IMR-90 (cell line): ENCODE measurements around the gene ZNF469. TPM values are rescaled to one million over a fixed set of nuclear protein-coding genes. Genes with fewer than 3 reads are reported as not detected.

Experiments
- ATAC-seq: fragments of 200-7000 bp; cut with Tn5 transposase; 2 replicates; pipeline ENCODE4 v1.9.1; 2020; ENCODE audit warnings: low read depth, mild to moderate bottlenecking, moderate library complexity
- BruUV-seq: library from RNA; stranded (reverse); fragments of 400-500 nt; replicated peaks from 2 replicates; lab custom pipeline; 2021; lab: Mats Ljungman, UMichigan
- CTCF ChIA-PET: fragments of 300-600 bp; formaldehyde crosslinking; extraction: SDS; loops from one replicate; lab custom pipeline; 2021; ENCODE audit warnings: antibody characterized with exemption; lab: Yijun Ruan, JAX
- POLR2A ChIA-PET: fragments of 300-600 bp; sonication (Branson Sonifier 250); formaldehyde crosslinking; loops from one replicate; lab custom pipeline; 2022; ENCODE audit warnings: antibody characterized with exemption; ENCODE audit not compliant: unreplicated experiment; lab: Charles Lee
- DNase-seq: peaks from one replicate; pipeline ENCODE4 v3.0.0; 2013
- H2AFZ ChIP-seq: replicated peaks from 2 replicates; pipeline ENCODE3; 2013; ENCODE audit warnings: low read length, mild to moderate bottlenecking; ENCODE audit not compliant: poor library complexity
- H2AK5ac ChIP-seq: 2 replicates; pipeline ENCODE4 v1.6.1; 2013; ENCODE audit warnings: low read depth, low read length, inconsistent platforms
- H2AK9ac ChIP-seq: replicated peaks from 2 replicates; pipeline ENCODE3; 2013; ENCODE audit warnings: mild to moderate bottlenecking, low read depth, low read length, moderate library complexity; ENCODE audit not compliant: poor library complexity
- H2BK120ac ChIP-seq: 2 replicates; pipeline ENCODE4 v1.6.1; 2013; ENCODE audit warnings: low read depth, low read length, inconsistent platforms
- H2BK15ac ChIP-seq: 3 replicates; pipeline ENCODE4 v1.6.1; 2013; ENCODE audit warnings: low read depth, low read length, inconsistent platforms
- H2BK20ac ChIP-seq: 2 replicates; pipeline ENCODE4 v1.6.1; 2013; ENCODE audit warnings: low read depth, mild to moderate bottlenecking, inconsistent platforms, low read length, moderate library complexity
- H2BK5ac ChIP-seq: 2 replicates; pipeline ENCODE4 v1.6.1; 2013; ENCODE audit warnings: mild to moderate bottlenecking, low read depth, low read length, inconsistent platforms; ENCODE audit not compliant: poor library complexity, severe bottlenecking
- H3K14ac ChIP-seq: replicated peaks from 2 replicates; pipeline ENCODE4 v1.6.1; 2013; ENCODE audit warnings: low read depth, low read length, inconsistent platforms
- H3K18ac ChIP-seq: 2 replicates; pipeline ENCODE4 v1.6.1; 2013; ENCODE audit warnings: low read depth, low read length, control low read depth
- H3K23ac ChIP-seq: 2 replicates; pipeline ENCODE4 v1.6.1; 2013; ENCODE audit warnings: low read depth, low read length, inconsistent platforms
- H3K27ac ChIP-seq: 2 replicates; pipeline ENCODE4 v1.5.1; 2013; ENCODE audit warnings: mild to moderate bottlenecking, control low read depth, low read length; ENCODE audit not compliant: insufficient read depth
- H3K27me3 ChIP-seq: 2 replicates; pipeline ENCODE4 v1.6.1; 2013; ENCODE audit warnings: low read length; ENCODE audit not compliant: control insufficient read depth, insufficient read depth
- H3K36me3 ChIP-seq: 2 replicates; pipeline ENCODE4 v1.6.1; 2013; ENCODE audit warnings: low read length, mixed read lengths; ENCODE audit not compliant: control insufficient read depth, insufficient read depth
- H3K4ac ChIP-seq: 2 replicates; pipeline ENCODE4 v1.6.1; 2013; ENCODE audit warnings: low read depth, low read length, inconsistent platforms
- H3K4me1 ChIP-seq: 2 replicates; pipeline ENCODE4 v1.6.1; 2013; ENCODE audit warnings: low read length, mixed read lengths; ENCODE audit not compliant: control insufficient read depth, insufficient read depth
- H3K4me2 ChIP-seq: 2 replicates; pipeline ENCODE4 v1.6.1; 2013; ENCODE audit warnings: low read depth, mild to moderate bottlenecking, control low read depth, low read length, moderate library complexity
- H3K4me3 ChIP-seq: 2 replicates; pipeline ENCODE4 v1.5.1; 2013; ENCODE audit warnings: low read depth, mild to moderate bottlenecking, control low read depth, low read length, moderate library complexity; ENCODE audit not compliant: insufficient read depth
- H3K56ac ChIP-seq: 2 replicates; pipeline ENCODE4 v1.6.1; 2013; ENCODE audit warnings: low read length, inconsistent platforms; ENCODE audit not compliant: insufficient read depth; ENCODE audit errors: extremely low read depth
- H3K79me1 ChIP-seq, 2 experiments: 2 replicates each; pipeline ENCODE4 v1.6.1; 2013; ENCODE audit warnings: low read length in 2 of 2, inconsistent platforms in 1 of 2, low read depth in 1 of 2
- H3K9ac ChIP-seq: 2 replicates; pipeline ENCODE4 v1.6.1; 2013; ENCODE audit warnings: low read depth, low read length, control low read depth
- H3K9me1 ChIP-seq: 2 replicates; pipeline ENCODE4 v1.6.1; 2013; ENCODE audit warnings: low read length, inconsistent platforms; ENCODE audit not compliant: insufficient read depth
- H3K9me3 ChIP-seq: 2 replicates; pipeline ENCODE4 v1.6.1; 2013; ENCODE audit warnings: low read length; ENCODE audit not compliant: control insufficient read depth, insufficient read depth
- H4K20me1 ChIP-seq: 2 replicates; pipeline ENCODE4 v1.6.1; 2013; ENCODE audit warnings: low read length, inconsistent platforms; ENCODE audit not compliant: insufficient read depth
- H4K5ac ChIP-seq: 2 replicates; pipeline ENCODE4 v1.6.1; 2013; ENCODE audit warnings: mild to moderate bottlenecking, low read depth, low read length, control low read depth
- H4K8ac ChIP-seq, 2 experiments: 2 replicates each; pipeline ENCODE4 v1.6.1; 2013; ENCODE audit warnings: low read depth in 2 of 2, low read length in 2 of 2, control low read depth in 1 of 2, inconsistent platforms in 1 of 2
- H4K91ac ChIP-seq: 2 replicates; pipeline ENCODE4 v1.6.1; 2013; ENCODE audit warnings: low read depth, low read length, inconsistent platforms; ENCODE audit not compliant: insufficient read depth
- FOS ChIP-seq: fragments of 150-350 bp; IDR thresholded peaks from 2 replicates; pipeline ENCODE4 v1.6.1; 2016; ENCODE audit warnings: low read depth, low read length
- MAZ ChIP-seq: IDR thresholded peaks from 2 replicates; pipeline ENCODE4 v1.6.1; 2012; ENCODE audit warnings: low read depth, mild to moderate bottlenecking, low read length, improper control_type of control experiment, moderate library complexity, borderline replicate concordance
- MXI1 ChIP-seq: IDR thresholded peaks from 2 replicates; pipeline ENCODE4 v1.6.1; 2012; ENCODE audit warnings: low read depth, mild to moderate bottlenecking, low read length, moderate library complexity, borderline replicate concordance
- NFE2L2 ChIP-seq: fragments of 150-350 bp; IDR thresholded peaks from 2 replicates; pipeline ENCODE4 v1.6.1; 2016; ENCODE audit warnings: low read depth, mild to moderate bottlenecking, low read length
- RAD21 ChIP-seq: IDR thresholded peaks from 2 replicates; pipeline ENCODE4 v1.6.1; 2012; ENCODE audit warnings: low read length, improper control_type of control experiment
- WGBS, 2 experiments: methylation state at CpG; one replicate each; pipeline versions ENCODE4 v1.1.5 to v1.1.7; 2013; ENCODE audit warnings: missing lambda C conversion rate in 2 of 2; ENCODE audit not compliant: insufficient read length in 1 of 2; ENCODE audit errors: extremely low coverage in 2 of 2; 5-methylcytosine and 5-hydroxymethylcytosine counted together
- dilution Hi-C: fragments of 300-500 bp; cut with HindIII; formaldehyde crosslinking; loops from one replicate; pipeline ENCODE4 v1.14.3; 2018; ENCODE audit warnings: low sequenced_read_pairs; ENCODE audit not compliant: unreplicated experiment
- in situ Hi-C: fragments of 300-500 bp; cut with MboI; formaldehyde crosslinking; loops from 3 replicates; pipeline ENCODE4 v1.14.3; 2019; ENCODE audit warnings: low sequenced_read_pairs, inconsistent platforms, mixed read lengths
- intact Hi-C: fragments of 100-400 bp; cut with micrococcal nuclease; formaldehyde crosslinking; loops from 2 replicates; pipeline ENCODE4 v1.10.0; 2022
- polyA plus RNA-seq, 3 experiments: library from polyadenylated mRNA; depleted of rRNA; stranded (reverse); fragments of >200 nt; gene quantifications; 2 replicates each; pipeline ENCODE4 v1.2.3, GENCODE V29; 2012; ENCODE audit warnings: low replicate concordance in 1 of 3
- total RNA-seq: library from RNA; depleted of rRNA; stranded (reverse); fragments of >200 nt; gene quantifications from 2 replicates; pipeline ENCODE4 v1.2.3, GENCODE V29; 2012
- TF ChIP-seq, protein P1 (sequence below): conservative IDR thresholded peaks from 2 replicates; pipeline ENCODE4 v1.5.1; 2012; ENCODE audit warnings: mild to moderate bottlenecking, low read depth, low read length, improper control_type of control experiment

ZNF469 gene
- total and polyA plus RNA-seq, 2 of the 4 experiments (the other 2 are of a cell fraction), result 1.1 to 13.3 TPM

DNA sequence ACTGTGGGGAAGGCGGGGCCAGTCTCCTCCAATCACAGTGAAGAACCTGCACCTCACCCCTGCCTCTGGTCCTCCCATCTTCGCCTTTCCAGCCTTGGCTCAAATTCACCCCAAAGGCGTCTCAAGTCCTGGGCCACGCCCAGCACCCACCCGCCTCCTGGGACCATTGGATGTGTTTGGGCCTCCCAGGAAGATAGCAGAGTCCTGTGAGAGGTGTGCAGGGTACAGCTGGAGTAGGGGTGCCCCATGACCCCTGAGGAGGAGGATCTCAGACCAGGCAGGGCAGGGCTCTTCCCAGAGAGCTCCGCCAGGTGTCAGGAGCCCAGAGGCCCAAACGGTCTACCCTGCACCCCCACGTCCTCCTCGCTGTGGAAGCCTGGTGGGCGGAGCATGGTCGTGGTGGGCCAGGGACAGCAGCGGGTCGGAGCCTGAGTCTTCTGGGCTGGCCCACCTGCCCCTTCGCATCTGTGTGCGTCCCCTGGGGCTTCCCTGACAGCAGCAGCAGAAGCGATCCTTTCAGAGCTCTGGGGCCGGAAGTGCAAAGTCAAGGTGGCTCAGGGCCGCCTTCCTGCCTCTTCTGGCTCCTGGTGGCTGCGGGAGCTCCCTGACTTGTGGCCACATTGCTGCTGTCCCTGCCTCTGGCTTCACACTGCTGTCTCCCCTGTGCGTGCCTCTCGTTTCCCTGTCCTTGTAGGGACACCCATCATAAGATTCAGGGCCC lies 34.9 kb upstream of the ZNF469 start:
- Histone ChIP-seq H3K14ac (no peak overlapping the region), H3K18ac (no peak overlapping the region), H2BK20ac (no peak overlapping the region), H4K8ac (no peak overlapping the region), H2BK15ac (no peak overlapping the region), H4K91ac (no peak overlapping the region), H3K79me1 (no peaks in the 10 kb centered on the region), H3K36me3 (no peaks in the 10 kb centered on the region), H3K4ac (no peak overlapping the region), H2AFZ (peak overlapping the region; percentile 32), H3K9ac (no peak overlapping the region), H3K27me3 (no peaks in the 10 kb centered on the region), H2AK5ac (no peak overlapping the region; the same call in 1 of the 2 replicates), H3K27ac (no peak overlapping the region), H4K20me1 (no peaks in the 10 kb centered on the region), H3K56ac (no peak overlapping the region), H2AK9ac (peak overlapping the region; percentile 55), H3K4me2 (no peak overlapping the region), H3K23ac (no peak overlapping the region), H2BK5ac (no peak overlapping the region), H3K4me3 (no peak overlapping the region), H4K5ac (no peak overlapping the region), H2BK120ac (no peak overlapping the region), H3K9me1 (peaks cover 9% of the 10 kb centered on the region), H3K4me1 (0 out of 2 replicates have a peak, but pooled peaks cover 2% of the 10 kb centered on the region), H3K9me3 (peaks cover 11% of the 10 kb centered on the region)
- dilution Hi-C loops, result no loop called here
- DNase-seq, result no peak
- no peak for ATAC-seq
- TF ChIP-seq NFE2L2 (no peak), MAZ (no peak), RAD21 (no peak), MXI1 (no peak), FOS (no peak)
- TF ChIP-seq, protein P1, sequence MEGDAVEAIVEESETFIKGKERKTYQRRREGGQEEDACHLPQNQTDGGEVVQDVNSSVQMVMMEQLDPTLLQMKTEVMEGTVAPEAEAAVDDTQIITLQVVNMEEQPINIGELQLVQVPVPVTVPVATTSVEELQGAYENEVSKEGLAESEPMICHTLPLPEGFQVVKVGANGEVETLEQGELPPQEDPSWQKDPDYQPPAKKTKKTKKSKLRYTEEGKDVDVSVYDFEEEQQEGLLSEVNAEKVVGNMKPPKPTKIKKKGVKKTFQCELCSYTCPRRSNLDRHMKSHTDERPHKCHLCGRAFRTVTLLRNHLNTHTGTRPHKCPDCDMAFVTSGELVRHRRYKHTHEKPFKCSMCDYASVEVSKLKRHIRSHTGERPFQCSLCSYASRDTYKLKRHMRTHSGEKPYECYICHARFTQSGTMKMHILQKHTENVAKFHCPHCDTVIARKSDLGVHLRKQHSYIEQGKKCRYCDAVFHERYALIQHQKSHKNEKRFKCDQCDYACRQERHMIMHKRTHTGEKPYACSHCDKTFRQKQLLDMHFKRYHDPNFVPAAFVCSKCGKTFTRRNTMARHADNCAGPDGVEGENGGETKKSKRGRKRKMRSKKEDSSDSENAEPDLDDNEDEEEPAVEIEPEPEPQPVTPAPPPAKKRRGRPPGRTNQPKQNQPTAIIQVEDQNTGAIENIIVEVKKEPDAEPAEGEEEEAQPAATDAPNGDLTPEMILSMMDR, result no peak
- CTCF ChIA-PET, result no interaction called here
- intact Hi-C loops, result no loop called here
- in situ Hi-C loops, result no loop called here
- WGBS, 2 experiments, result 81% methylated on average over 12 of the region's 21 CpGs; no CpG with 5 or more reads in 1 of the 2 experiments
- POLR2A ChIA-PET, result no interaction called here
- no TSS peak for BruUV-seq
